ENCODE data around the gene DLL4.

DLL4 gene

DNA sequence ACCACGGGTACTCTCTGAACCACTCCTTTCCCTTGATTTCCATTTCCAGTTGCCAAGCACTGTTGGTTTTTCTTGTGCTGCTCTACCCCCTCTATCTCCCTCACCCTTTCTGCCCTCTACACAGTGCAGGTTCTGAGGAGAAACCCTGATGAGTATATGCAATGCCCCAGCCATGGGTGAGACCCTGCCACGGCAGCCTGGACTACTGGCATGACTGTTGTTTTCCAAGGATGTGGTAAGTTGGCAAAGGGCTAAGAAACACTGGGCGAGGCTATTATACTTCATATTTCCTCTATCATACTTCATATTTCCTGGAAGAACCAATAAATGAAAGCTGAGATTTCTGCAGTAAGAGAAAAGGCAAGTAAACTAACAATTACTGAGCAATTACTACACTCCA lies 52.0 kb downstream of the DLL4 start:
- no peak for DNase-seq (ENCODE audit: low read depth in 2 of 2)
- no peak overlapping the region for H3K4me3 ChIP-seq (replicated peaks in 1 of 2; ENCODE audit: low read depth in 2 of 2, low read length in 2 of 2)
- TF ChIP-seq, protein P1, sequence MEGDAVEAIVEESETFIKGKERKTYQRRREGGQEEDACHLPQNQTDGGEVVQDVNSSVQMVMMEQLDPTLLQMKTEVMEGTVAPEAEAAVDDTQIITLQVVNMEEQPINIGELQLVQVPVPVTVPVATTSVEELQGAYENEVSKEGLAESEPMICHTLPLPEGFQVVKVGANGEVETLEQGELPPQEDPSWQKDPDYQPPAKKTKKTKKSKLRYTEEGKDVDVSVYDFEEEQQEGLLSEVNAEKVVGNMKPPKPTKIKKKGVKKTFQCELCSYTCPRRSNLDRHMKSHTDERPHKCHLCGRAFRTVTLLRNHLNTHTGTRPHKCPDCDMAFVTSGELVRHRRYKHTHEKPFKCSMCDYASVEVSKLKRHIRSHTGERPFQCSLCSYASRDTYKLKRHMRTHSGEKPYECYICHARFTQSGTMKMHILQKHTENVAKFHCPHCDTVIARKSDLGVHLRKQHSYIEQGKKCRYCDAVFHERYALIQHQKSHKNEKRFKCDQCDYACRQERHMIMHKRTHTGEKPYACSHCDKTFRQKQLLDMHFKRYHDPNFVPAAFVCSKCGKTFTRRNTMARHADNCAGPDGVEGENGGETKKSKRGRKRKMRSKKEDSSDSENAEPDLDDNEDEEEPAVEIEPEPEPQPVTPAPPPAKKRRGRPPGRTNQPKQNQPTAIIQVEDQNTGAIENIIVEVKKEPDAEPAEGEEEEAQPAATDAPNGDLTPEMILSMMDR (IDR thresholded peaks at IDR 0.05; ENCODE audit: low read depth, low read length) = no peak

DNA sequence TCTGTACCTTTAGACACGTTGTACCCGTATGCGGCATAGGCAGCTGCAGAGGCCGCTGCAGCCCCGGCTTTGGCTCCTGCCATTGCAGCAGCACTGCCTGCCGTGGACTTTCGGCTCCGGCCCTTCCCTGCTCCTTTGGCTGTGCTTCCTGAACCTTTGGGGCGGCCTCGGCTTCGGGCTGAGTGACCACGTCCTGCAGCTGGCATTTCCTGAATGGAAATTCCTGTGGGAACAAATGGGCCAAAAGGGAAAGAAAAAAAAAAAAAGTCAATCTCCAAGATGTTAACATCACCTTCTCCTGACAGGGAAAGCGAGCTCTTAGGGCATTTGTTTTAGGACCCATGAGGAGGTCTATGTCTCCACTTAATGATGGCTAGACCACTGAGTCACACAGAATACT lies 53.7 kb downstream of the DLL4 start:
- peak; percentile 77 to 84 for DNase-seq (ENCODE audit: low read depth in 2 of 2)
- TF ChIP-seq, protein P1 (IDR thresholded peaks at IDR 0.05; ENCODE audit: low read depth, low read length) = no peak
- no peak overlapping the region for H3K4me3 ChIP-seq (replicated peaks in 1 of 2; ENCODE audit: low read depth in 2 of 2, low read length in 2 of 2)

DNA sequence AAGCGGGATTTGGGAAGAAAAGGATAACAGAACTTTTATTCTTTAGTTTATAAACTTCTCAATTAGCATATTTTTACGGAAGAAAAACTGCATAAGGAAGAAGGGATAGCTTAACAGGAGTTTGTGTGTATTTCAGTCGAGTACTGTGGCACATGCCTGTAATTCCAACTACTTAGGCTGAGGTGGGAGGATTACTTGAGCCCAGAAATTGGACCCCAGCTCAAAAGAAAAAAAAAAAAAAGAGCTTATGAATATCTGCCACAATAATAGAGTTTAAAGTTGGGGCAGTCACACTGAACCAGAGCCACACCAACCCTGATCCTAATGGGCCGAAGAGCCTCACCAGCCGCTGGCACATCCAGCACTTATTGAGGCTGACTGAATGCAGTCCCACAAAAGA lies 55.3 kb downstream of the DLL4 start:
- H3K4me3 ChIP-seq (replicated peaks in 1 of 2; ENCODE audit: low read depth in 2 of 2, low read length in 2 of 2) = no peak overlapping the region

DNA sequence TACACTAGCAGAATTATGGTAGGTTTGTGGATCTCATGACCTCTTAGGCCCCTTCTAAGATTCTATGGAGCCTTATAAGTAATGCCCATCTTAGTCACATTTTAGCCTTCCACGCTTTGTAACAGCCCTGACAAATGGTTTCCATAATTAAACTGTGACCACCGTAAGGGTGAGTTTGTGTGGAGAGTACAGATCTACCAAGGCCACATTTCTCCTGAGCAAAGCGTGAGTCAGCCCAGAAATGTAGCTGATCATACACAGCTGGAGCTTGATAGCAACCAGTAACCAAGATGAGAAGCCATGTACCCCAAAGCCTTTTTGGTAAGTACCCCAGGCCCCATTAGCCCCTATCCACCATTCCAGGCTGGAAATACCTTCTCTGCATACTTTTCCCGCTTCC lies 55.8 kb downstream of the DLL4 start:
- DNase-seq (ENCODE audit: low read depth in 2 of 2) = peak; percentile 27 to 74
- no peak overlapping the region for H3K4me3 ChIP-seq (replicated peaks in 1 of 2; ENCODE audit: low read depth in 2 of 2, low read length in 2 of 2)
- TF ChIP-seq, protein P1 (IDR thresholded peaks at IDR 0.05; ENCODE audit: low read depth, low read length) = no peak

More for the DNA sequence above, 55.3 kb downstream of the DLL4 start:
- no peak for DNase-seq (ENCODE audit: low read depth in 2 of 2)
- TF ChIP-seq, protein P1 (IDR thresholded peaks at IDR 0.05; ENCODE audit: low read depth, low read length) = no peak

DNA sequence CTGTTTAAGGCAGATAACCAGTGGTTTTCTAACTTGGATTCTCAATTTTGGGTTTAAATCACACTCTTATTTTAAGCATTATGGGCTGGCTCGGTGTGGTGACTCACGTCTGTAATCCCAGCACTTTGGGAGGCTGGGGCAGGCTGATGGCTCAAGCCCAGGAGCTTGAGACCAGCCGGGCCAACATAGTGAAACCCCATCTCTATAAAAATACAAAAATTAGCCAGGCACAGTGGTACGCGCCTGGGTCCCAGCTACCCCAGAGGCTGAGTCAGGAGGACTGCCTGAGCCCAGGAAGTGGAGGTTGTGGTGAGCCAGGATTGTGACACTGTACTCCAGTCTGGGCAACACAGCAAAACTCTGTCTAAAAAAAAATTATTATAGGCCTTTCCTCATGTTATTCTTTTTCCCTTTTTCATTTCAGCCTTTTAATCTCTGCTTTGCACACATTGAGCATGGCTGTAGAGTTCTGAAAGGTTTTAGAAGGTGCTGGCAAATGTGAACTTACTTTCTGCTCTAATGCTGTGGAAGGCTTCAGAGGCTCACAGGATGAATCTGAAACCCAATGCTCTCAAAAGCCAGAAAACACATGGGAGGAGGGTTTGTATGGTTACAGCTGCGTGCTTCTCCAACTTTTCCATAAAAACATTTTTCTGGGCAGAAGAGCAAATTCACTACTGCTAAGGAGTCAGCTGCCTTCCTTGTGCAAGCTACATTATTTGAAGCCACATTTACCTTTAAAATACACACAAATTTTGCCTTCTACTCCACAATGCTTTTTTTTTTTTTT lies 56.6 kb downstream of the DLL4 start:
- DNase-seq (ENCODE audit: low read depth in 2 of 2) = peak in 1 of 2 donors; percentile 54
- TF ChIP-seq, protein P1 (IDR thresholded peaks at IDR 0.05; ENCODE audit: low read depth, low read length) = no peak
- H3K4me3 ChIP-seq (replicated peaks in 1 of 2; ENCODE audit: low read depth in 2 of 2, low read length in 2 of 2) = no peak overlapping the region

DNA sequence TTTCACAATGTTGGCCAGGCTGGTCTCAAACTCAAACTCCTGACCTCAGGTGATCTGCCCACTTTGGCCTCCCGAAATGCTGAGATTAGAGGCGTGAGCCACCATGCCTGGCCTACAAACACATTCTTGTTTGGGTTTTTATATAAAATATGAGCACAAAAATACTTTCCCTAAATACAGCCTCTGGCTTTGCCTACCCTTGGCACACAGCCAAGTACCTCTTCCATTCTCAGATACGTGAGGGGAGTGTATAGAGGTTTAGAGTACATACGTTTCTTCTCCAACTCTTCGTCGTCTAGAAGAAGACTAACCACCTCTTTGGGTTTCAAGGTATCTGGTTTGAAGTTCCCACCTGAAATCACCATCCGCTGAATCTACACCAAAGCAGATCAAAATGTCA lies 57.7 kb downstream of the DLL4 start:
- no peak for DNase-seq (ENCODE audit: low read depth in 2 of 2)
- no peak overlapping the region for H3K4me3 ChIP-seq (replicated peaks in 1 of 2; ENCODE audit: low read depth in 2 of 2, low read length in 2 of 2)
- TF ChIP-seq, protein P1 (IDR thresholded peaks at IDR 0.05; ENCODE audit: low read depth, low read length) = no peak
